ENCODE results near the gene DOCK8.

DOCK8 gene

GRCh38 chr9:462606-463005 lies 247.9 kb downstream of the DOCK8 start:
- no peak for DNase-seq (ENCODE audit: low spot score)

DNA sequence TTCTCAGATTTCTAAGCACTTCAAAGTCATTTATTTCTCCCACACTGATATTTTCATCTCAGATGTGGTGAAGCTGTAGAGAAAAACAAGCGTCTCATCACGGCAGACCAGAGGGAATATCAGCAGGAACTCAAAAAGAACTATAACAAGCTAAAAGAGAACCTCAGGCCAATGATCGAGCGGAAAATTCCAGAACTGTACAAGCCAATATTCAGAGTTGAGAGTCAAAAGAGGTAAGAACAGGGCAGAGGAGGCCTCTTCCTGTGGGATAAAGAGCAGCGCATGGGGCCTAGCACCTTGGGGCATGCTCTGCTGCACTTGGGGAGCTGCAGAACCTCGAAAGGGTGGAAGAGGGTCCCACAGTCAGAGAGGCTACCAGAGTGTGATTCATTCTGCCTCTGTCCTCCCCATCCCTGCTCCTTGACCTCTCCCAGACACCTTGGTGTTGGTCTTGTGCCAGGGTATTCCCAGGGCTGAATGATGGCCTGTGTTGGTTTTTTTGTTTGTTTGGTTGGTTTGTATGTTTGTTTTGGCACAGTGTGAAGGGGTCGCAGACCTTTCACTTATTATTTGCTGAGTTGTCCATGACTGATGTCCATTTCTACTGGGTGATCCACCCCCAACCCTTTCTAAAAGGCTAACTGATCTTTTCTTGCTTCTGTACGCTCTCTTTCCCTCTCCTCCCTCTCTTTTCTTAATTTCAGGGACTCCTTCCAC lies 248.9 kb downstream of the DOCK8 start:
- DNase-seq (ENCODE audit: low spot score) = no peak

GRCh38 chr9:466747-467146 lies 252.1 kb downstream of the DOCK8 start:
- DNase-seq (ENCODE audit: low spot score) = no peak

DNA sequence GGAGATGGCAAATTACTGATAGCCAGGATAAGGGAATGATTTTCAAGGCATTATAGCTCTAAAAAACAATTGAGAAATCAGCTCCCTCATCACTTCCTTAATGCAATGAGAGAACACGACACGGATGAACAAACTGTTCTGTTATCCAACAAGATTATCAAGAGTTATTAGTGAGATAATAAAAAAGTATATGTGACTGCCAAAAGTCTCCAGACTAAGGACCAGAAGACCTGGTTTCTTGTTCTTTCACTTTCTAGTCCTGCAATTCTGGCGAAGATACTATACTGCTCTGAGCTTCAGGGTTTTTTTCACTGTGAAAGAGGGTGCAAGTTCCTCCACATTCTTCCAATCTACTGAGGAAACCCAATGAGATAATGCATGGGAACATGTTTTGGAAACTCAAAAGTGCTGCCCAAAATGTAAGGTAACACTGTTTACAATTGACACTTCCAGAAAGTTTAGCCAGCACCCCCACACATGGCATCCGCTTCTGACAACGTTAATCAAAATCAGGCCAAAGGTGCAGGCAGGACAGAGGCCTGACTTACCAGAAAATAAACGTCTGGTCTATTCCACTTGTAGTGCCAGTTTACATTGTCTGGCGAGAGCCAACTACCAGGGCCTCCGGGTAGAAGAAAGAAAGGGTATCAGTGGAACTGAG lies 254.2 kb downstream of the DOCK8 start:
- no peak for DNase-seq (ENCODE audit: low spot score)

DNA sequence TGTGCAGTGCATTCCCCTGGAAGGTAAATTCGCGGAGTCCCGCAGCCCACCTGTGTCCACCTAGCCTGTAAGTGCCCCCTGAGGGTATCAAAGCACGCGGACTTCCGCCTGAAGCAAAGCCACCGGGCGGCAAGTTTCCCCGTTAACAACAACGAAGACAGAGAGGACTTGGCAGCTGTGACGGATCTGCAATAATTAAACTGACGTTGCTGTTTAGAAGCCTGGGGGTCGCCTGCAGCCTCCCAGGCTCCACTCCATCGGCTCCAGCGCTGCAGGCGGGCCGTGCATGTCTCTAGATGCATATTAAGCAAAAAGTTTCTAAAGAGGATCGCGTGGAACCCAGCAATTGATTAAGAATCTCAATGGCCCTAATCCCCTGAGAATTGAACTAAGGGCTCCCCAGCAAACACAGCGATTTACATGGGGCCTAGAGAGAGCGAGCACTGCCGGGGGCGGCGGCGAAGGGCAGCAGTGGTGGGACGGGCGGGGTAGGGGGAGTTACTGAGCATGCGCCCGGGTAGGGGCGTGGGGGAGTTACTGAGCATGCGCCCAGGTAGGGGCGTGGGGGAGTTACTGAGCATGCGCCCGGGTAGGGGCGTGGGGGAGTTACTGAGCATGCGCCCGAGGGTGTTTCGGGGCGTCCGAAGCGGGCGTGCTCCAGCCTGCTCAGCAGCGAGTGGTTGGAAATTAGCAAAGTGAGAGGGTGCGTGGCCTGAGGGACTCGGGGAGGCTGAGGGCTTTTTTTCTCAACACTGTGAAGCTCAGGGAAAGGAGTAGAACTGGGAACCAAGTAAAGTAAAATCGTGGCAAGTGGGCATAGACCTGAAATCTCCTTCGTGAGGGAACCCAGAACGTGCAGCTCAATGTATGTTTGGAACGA lies 255.2 kb downstream of the DOCK8 start:
- peak; percentile 93 for DNase-seq (ENCODE audit: low spot score)

GRCh38 chr9:470552-471194 lies 256.0 kb downstream of the DOCK8 start:
- DNase-seq (ENCODE audit: low spot score) = no peak

DNA sequence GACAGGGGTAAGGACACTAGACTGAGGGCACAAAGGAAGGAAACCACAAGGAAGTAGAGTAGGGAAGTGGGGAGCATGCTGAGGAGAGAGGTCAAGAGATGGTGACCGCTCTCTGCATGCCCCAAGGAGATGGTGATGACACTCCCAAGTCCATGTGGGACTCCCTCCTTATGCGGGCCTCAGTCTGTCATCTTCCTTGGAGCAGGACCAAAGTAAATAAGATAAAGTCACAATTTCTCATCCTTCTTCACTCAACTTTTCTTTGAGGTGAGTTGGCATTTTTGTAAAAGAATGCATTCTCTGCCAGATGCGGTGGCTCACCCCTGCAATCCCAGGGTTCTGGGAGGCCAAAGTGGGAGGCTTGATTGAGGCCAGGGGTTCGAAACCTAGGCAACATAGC lies 256.7 kb downstream of the DOCK8 start:
- no peak for DNase-seq (ENCODE audit: low spot score)

- no peak for DNase-seq (ENCODE audit: low spot score)
Measured at GRCh38 chr9:472479-473075, 257.9 kb downstream of the DOCK8 start.

- DNase-seq (ENCODE audit: low spot score) = no peak
Measured at GRCh38 chr9:477193-477592, 262.5 kb downstream of the DOCK8 start.

DNA sequence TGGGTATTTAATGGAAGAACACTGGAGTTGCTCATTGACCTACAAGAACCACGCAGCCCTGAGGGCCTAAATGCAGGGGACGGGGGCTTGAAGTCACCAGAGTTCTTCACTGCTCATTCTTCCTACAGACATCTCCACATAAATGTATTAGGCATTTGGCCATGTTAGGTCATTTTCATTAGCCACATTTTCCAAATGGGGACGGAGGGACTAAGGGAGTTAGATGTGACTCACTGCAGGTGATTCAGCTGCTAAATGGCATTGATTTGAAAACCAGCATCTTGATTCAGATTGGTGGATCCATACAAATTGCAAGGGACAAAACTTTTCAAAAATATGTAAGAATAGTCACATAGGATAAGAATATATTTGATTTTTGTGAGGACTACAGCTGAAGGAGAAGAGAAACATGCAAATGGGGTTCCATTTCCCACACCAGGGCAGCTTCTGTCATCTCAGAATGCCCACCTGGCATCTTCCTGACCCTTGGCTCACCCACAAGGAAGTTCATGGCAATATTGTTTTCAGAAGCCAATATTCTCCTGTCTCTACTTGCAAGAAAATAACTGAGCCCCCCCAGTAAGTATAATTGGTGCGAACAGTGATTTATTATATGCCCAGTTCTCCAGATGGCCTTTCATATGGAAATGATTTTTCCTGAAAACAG lies 264.8 kb downstream of the DOCK8 start:
- no peak for DNase-seq (ENCODE audit: low spot score)

- no peak for DNase-seq (ENCODE audit: low spot score)
Measured at GRCh38 chr9:479971-480350, 265.3 kb downstream of the DOCK8 start.

GRCh38 chr9:482739-483138 lies 268.1 kb downstream of the DOCK8 start:
- DNase-seq (ENCODE audit: low spot score) = no peak

GRCh38 chr9:486156-486555 lies 271.5 kb downstream of the DOCK8 start:
- DNase-seq (ENCODE audit: low spot score) = no peak

- DNase-seq (ENCODE audit: low spot score) = no peak
Measured at GRCh38 chr9:487429-487828, 272.8 kb downstream of the DOCK8 start.

DNA sequence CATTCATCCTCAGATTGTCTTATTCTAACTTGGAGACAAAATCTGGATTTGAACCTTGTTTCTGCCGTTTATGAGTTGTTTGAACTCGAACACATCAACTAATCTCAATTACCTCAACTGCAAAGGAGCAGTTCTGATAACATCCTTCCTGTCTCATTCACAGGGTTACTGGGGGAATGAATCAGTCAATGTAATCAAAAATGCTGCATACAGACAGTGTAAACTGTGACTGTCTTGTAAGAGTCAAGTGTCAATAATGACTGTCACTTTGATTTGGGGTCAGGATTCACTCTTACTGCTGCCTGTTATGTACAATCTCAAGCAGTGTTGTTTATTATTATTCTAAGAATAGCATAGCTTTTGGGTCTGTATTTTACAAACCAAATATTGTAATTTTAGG lies 273.8 kb downstream of the DOCK8 start:
- no peak for DNase-seq (ENCODE audit: low spot score)

DNA sequence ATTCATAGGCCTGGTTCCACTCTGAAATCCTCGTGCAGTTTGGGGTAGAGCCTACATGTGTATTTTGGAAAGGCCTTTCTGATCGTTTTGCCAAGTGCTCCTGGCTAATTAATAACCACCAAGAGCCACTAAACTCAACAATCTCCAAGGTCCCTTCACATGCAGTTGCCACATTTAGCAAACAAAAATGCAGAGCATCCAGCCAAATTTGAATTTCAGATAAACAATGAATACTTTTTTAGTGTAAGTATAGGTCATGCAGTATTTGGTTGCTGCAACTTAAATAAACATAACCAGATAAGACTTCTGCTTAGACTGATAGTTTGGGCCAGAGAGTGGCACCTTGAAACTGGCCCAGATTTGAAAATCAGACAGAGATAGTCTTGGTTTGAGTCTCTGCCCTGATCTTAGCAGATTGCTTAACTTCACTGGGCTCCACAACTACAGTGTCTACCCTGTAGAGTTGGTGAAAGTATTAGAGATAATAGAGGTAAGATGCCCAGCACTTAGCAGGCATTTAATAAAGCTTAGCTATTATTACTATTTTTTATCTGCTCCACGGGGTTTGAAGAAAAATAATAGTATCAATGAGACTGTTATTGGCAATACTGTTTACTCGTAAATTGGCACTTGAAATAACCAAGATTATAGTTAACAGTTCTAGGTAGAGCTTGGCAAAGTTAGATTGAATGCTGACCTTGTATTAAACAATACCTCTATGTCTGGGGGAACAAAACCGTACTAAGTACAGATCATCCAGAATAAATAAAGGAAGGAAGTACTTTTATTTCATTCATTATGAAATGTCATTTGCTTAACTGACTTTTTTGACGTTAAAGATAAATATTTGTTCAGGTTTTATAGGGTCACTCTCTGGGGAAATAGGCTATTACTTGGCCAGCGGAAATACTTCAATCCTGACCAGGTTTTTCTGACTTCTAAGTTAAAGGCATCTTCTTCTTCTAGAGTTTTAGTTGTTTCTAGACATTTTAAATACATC lies 274.8 kb downstream of the DOCK8 start:
- DNase-seq (ENCODE audit: low spot score) = no peak

DNA sequence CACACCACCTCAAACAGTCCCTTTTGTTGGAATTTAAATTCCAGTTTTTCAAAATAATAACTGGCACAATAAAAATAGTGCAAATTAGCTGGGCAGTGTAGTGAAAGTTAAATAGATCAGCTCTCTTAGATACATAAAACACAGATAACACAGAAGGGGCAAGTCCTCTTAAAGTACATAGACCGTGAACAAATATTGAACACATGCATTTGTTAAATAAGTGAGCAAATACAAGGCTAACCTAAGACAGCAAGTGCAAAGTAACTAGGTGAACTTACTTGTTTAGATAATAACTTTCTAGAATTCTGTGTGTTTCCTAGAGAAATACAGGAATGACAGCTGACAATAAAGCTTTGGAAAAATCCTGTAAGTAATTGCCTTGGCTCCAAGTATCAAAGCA lies 280.1 kb downstream of the DOCK8 start:
- no peak for DNase-seq (ENCODE audit: low spot score)

DNA sequence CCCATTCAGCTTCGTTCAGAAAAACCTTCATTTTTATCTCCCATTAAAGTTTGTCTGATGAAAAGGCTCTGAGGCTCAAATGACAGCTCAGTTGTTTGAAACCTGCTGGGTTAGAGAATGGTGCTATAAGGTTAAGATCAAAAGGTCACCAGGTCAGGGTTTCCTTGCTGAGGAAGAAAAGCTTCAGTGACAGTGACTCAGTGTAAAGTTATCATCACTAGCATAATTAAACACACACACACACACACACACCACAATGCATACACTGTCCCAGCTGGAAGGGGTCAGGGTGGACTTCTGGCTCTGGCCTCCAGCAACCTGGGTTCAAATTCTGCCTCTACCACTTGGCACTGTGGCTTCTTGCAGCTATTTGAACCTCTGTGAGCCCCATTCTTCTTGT lies 281.1 kb downstream of the DOCK8 start:
- no peak for DNase-seq (ENCODE audit: low spot score)

DNA sequence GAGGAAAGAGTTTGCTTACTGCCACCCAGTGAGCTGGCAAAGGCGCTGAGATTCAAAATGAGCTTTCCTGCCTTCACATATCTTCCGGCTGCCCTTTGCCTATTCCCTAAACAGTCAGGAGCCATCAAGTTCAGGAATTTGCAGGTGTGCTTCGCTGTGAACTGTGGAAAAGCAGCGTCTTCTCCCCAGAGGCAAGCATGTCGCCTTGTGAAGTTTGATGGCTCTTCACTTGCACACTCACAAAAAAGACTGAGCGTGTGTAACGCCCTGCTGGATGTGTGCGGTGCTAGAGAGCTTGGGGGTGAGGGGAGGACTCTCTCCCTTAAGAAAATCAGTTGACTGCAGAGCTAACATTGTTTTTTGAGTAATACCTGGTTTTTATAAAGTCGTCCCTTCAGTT lies 288.7 kb downstream of the DOCK8 start:
- DNase-seq (ENCODE audit: low spot score) = no peak

Measured in iPS-NIHi11 (cell line).